ENCODE measurements around the gene NECTIN1.

- TF ChIP-seq, protein P1, sequence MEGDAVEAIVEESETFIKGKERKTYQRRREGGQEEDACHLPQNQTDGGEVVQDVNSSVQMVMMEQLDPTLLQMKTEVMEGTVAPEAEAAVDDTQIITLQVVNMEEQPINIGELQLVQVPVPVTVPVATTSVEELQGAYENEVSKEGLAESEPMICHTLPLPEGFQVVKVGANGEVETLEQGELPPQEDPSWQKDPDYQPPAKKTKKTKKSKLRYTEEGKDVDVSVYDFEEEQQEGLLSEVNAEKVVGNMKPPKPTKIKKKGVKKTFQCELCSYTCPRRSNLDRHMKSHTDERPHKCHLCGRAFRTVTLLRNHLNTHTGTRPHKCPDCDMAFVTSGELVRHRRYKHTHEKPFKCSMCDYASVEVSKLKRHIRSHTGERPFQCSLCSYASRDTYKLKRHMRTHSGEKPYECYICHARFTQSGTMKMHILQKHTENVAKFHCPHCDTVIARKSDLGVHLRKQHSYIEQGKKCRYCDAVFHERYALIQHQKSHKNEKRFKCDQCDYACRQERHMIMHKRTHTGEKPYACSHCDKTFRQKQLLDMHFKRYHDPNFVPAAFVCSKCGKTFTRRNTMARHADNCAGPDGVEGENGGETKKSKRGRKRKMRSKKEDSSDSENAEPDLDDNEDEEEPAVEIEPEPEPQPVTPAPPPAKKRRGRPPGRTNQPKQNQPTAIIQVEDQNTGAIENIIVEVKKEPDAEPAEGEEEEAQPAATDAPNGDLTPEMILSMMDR (IDR thresholded peaks at IDR 0.05), result no peak
- TF ChIP-seq POLR2AphosphoS5 (IDR thresholded peaks at IDR 0.05; ENCODE audit: insufficient read depth in 1 of 2, low read depth in 1 of 2), result no peak
- no peak for TF ChIP-seq POLR2A (IDR thresholded peaks at IDR 0.05)
These were observed 781 bp downstream of the NECTIN1 start for GRCh38 chr11:119728211-119728626.
